Stimulated activated CD4-positive, alpha-beta T cell treated with anti-CD3 and anti-CD28 coated beads, Interleukin-2, amount 100 ng/mL, for 48 hours (primary cell): Measurements from ENCODE around the gene TMEM186.
"Not testable (repeated sequence)": the region's sequence is repeated elsewhere in the genome, so short reads cannot be mapped to it uniquely, and the experiment has no call there.

Experiments used
- DNase-seq, 2 donors: peaks; one replicate each; pipeline ENCODE4 v3.0.0-alpha.2; 2020

TMEM186 gene

GRCh38 chr16:8797364-8798173, at the start of gene TMEM186, which contains the start of gene PMM2:
TMEM186 (minus strand) TSS chr16:8797639; CDS start chr16:8797614, 25 bp downstream.
PMM2 (plus strand) TSS chr16:8797839; CDS start chr16:8797883, 44 bp downstream.
- DNase-seq, result peak; percentile 88 to 90

DNA sequence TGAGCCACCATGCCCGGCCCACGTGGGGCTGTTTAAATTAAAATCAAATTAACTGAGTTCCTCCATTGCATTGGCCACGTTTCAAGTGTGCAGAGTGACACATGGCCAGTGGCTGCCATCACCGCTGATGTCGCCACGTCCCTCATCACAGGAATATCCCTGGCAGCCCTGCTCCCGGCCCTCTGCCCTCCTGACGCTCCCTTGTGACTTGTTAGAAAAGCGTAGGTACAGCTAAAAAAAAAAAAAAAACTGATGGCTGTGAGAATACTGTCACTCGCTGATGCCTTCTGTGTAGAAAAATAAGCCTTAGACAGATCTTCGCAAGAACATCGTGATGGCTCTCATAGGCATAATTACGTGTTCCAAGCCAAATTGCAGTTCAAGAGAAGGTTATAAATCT, 49.7 kb upstream of the TMEM186 start:
- DNase-seq, result no peak

- no peak for DNase-seq
Measured at GRCh38 chr16:8846401-8846932, 49.0 kb upstream of the TMEM186 start.

- DNase-seq, result no peak
Measured at GRCh38 chr16:8845699-8846298, 48.4 kb upstream of the TMEM186 start.

- not testable (repeated sequence) for DNase-seq
Measured at GRCh38 chr16:8843296-8843695, 45.9 kb upstream of the TMEM186 start.

GRCh38 chr16:8842016-8842415, 44.6 kb upstream of the TMEM186 start:
- DNase-seq, result not testable (repeated sequence)

GRCh38 chr16:8837594-8837993, 40.2 kb upstream of the TMEM186 start:
- DNase-seq, result not testable (repeated sequence)

DNA sequence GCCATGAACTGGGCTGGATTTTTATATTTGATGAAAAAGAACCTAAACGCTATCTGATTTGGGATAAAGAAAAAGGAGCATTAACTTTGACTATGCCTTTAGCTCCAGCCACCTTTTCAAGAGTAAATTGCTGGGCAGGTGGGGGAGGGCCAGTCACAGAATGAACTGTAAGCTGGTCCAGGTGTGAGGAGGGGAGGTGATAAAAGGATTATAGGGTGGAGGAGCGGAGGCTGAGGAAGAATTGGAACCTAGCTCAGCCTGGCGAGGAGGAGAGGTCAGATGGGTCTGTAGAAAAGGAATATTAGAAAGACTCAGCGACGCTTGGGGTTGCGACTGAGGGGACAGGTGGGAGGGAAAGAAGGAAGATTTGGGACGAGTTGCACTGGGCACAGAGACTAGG, 39.4 kb upstream of the TMEM186 start:
- DNase-seq, result not testable (repeated sequence)

DNA sequence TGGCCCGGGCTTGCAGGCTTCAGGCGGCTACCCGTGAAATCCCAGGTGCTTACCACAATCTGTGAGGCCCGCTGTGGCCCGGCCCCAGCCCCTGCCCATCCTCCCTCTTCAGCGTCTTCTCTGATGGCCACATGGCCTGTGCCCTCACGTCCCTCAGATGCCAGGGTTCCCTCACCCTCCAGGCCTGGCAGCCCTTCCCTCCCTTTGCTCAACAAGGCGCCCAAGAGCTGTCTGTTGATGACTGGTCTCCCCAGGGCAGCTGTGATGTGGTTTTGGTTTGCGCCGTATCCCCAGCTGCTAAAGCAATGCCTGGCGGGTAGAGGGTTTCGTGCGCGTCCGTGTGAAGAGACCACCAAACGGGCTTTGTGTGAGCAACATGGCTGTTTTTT, 35.3 kb upstream of the TMEM186 start:
- no peak for DNase-seq

DNA sequence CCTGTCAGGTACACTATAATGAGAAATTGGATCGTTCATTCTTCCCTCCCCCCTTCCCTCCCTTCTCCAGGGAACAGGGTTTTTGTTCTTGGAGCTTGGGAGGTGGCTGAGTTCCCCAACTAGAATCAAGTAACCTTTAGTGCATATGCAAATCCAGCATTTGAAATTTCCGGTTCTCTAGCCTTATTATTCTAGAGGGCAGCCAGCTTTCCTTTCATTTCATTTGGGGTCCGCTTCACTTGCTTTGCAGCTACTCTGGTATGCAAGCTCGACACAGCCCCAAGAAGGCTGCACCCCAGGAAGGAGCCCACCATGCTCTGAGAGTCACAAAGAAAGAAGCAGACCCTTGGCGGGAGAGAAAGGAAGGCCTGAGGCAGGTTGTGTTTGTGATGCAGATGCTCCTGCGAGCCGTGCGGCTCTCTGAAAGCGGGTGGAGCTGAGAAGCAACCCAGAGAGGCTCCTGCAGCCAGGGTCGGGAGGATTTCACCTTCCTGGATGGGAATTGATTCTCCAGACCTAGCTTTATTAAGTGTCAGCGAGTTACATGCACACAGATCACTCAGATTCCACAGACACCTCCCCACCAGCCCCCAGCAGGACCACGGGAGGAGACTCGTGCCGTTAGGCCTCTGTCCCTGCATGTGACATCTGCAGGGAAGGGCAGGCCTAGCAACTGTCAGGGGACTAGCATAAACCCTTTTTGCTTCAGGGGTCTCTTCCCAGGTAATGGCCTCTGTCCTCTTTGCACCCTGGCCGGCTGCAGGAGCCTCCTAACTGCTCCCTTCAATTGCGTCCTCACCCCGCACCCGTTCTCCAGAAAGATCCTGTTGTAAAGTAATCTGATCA, 34.7 kb upstream of the TMEM186 start:
- DNase-seq, result no peak

DNA sequence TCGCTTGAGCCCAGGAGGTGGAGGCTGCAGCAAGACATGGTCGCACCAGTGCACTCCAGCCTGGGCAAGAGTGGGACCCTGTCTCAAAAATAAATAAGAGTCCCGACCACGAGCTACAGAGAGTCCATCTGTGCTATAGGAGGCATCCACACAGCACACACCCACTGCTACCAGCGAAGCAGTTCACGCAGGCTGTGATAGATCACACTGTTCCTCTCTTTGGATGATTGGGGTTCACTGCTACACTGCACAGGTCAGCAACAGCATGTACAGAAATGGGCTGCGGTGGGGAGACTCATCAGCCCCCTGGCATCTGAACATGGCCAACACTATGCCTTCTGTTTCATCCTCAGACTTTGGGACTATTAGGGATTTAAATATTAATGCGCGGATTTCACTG, 34.0 kb upstream of the TMEM186 start:
- no peak for DNase-seq

GRCh38 chr16:8828541-8829165, 31.2 kb upstream of the TMEM186 start:
- DNase-seq, result no peak

DNA sequence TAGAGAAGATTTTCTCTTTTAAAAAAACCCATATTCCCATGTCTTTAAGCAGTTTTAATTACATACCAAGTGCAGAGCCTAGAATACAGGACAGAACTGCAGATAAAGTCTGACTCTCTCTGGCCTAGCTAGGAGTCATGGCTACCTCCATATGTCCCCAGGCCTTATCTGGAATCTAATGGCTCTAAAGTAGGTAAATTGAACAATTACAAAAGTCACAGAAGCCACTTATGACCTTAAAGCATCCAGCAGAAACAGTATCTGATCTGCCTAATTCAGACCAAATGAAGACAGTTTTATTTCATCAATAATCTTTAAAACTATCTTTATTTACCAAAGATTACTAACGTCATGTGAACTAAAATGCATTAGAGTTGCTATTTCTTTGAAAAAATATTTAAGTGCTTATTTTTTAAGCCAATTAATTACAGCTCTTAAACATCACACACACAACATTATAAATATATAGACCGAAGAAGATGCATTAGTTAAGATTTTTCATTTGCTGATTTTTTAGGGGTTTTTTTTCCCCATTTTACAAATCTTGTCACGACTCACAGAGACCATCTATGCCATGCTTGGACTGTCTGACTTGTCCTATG, 28.9 kb upstream of the TMEM186 start:
- no peak for DNase-seq

DNA sequence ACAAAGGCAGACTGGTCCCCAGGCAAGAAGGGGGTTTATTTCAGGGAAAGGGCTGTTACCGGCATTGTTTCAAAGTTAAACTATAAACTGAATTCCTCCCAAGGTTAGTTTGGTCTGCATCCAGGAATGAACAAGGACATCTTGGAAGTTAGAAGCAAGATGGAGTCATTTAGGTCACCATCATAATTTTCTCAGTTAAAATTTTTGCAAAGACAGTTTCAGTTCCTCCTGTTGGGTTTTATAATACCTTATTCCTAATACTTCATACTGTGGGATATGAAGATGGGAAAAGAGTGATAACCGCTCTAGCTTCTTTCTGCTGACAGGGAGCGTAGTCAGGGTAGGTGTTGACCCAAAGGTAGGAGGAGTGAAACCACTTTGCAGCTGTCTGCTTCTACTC, 25.0 kb upstream of the TMEM186 start:
- DNase-seq, result no peak

DNA sequence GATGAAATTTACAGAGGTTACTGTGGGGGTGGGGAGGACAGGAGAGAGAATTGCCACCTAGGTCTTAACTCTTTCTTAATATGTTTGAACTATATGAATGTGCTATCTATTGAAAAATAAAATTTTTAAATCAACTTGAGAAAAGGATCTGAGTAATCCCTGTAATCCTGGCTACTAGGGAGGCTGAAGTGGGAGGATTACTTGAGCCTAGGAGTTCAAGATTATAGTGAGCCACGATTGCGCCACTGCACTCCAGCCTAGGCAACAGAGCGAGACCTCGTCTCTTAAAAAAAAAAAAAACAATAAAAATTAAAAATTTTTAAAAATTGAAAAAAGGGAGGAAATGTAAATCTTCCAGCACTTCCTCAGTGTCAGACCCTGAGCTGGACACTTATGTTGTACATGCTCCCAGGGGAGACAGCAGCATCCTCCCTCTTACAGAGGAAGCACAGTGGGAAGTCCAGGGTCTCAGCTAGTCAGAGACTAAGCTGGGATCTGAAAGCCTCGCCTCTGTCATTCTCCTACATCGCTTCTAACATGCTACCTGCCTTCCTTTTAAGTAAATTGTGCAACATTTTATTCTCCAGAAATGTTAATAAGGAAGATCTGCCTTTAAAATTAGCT, 22.1 kb upstream of the TMEM186 start:
- DNase-seq, result no peak

GRCh38 chr16:8818504-8819270, 21.2 kb upstream of the TMEM186 start:
- no peak for DNase-seq

- DNase-seq, result no peak
Measured at GRCh38 chr16:8816967-8817655, 19.7 kb upstream of the TMEM186 start.

- DNase-seq, result no peak
Measured at GRCh38 chr16:8814095-8814806, 16.8 kb upstream of the TMEM186 start.

DNA sequence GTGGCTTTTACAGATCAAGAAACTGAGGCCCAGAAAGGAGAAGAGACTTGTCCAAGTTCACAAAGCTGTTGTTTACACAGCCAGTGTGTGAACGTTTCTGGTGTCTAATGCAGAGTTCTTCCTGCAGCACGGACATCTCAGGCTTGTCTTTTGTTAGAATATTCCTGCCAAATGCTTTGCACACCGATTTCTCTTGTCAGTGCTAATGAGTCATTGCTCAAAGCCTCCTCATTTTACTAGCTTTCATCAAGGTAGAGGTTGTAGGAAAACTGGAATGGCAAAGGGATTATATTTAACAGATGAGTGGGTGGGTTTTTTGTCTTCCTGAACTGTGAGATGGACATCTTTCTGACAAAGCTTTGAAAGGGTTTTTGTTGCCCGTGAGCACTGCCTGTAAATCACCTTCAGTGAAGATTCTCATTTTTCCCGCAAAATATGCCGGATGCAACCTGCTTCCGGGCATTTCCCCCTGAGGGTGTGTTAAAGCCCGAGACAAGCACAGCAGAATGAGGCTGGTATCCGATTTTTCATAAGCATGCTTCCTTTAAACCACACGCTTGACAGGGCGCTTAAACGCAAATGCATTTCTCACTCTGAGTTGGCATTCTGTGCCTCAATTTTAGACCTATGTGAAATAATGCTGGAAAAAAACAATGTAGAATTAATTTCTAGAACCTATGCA, 14.9 kb upstream of the TMEM186 start:
- DNase-seq, result no peak
